SH-SY5Y (cell line): Measurements from ENCODE around the gene DNAJB14.

Source experiments
- GATA2 ChIP-seq: IDR thresholded peaks from 2 replicates; pipeline ENCODE4 v1.6.1; 2011; ENCODE audit warnings: mild to moderate bottlenecking, low read depth, low read length
- GATA3 ChIP-seq: IDR thresholded peaks from 2 replicates; pipeline ENCODE4 v1.6.1; 2011; ENCODE audit warnings: low read depth, mild to moderate bottlenecking, low read length, moderate library complexity

GRCh38 chr4:99979872-99980271 is 33.5 kb upstream of the DNAJB14 start:
- TF ChIP-seq GATA2 (no peak), GATA3 (no peak)
